IMR-90 (cell line): ENCODE measurements around the gene PCBP1. TPM values are rescaled to one million over a fixed set of nuclear protein-coding genes. Genes with fewer than 3 reads are reported as not detected.
A peak's percentile ranks its signal among the peaks of the same experiment; 100 is the strongest.

ENCODE experiments used
- ATAC-seq: fragments of 200-7000 bp; cut with Tn5 transposase; 2 replicates; pipeline ENCODE4 v1.9.1; 2020; ENCODE audit warnings: low read depth, mild to moderate bottlenecking, moderate library complexity
- BruUV-seq: library from RNA; stranded (reverse); fragments of 400-500 nt; replicated peaks from 2 replicates; lab custom pipeline; 2021; lab: Mats Ljungman, UMichigan
- CTCF ChIA-PET: fragments of 300-600 bp; formaldehyde crosslinking; extraction: SDS; loops from one replicate; lab custom pipeline; 2021; ENCODE audit warnings: antibody characterized with exemption; lab: Yijun Ruan, JAX
- POLR2A ChIA-PET: fragments of 300-600 bp; sonication (Branson Sonifier 250); formaldehyde crosslinking; loops from one replicate; lab custom pipeline; 2022; ENCODE audit warnings: antibody characterized with exemption; ENCODE audit not compliant: unreplicated experiment; lab: Charles Lee
- DNase-seq: peaks from one replicate; pipeline ENCODE4 v3.0.0; 2013
- H2AFZ ChIP-seq: replicated peaks from 2 replicates; pipeline ENCODE3; 2013; ENCODE audit warnings: low read length, mild to moderate bottlenecking; ENCODE audit not compliant: poor library complexity
- H2AK5ac ChIP-seq: 2 replicates; pipeline ENCODE4 v1.6.1; 2013; ENCODE audit warnings: low read depth, low read length, inconsistent platforms
- H2AK9ac ChIP-seq: replicated peaks from 2 replicates; pipeline ENCODE3; 2013; ENCODE audit warnings: mild to moderate bottlenecking, low read depth, low read length, moderate library complexity; ENCODE audit not compliant: poor library complexity
- H2BK120ac ChIP-seq: 2 replicates; pipeline ENCODE4 v1.6.1; 2013; ENCODE audit warnings: low read depth, low read length, inconsistent platforms
- H2BK15ac ChIP-seq: 3 replicates; pipeline ENCODE4 v1.6.1; 2013; ENCODE audit warnings: low read depth, low read length, inconsistent platforms
- H2BK20ac ChIP-seq: 2 replicates; pipeline ENCODE4 v1.6.1; 2013; ENCODE audit warnings: low read depth, mild to moderate bottlenecking, inconsistent platforms, low read length, moderate library complexity
- H2BK5ac ChIP-seq: 2 replicates; pipeline ENCODE4 v1.6.1; 2013; ENCODE audit warnings: mild to moderate bottlenecking, low read depth, low read length, inconsistent platforms; ENCODE audit not compliant: poor library complexity, severe bottlenecking
- H3K14ac ChIP-seq: replicated peaks from 2 replicates; pipeline ENCODE4 v1.6.1; 2013; ENCODE audit warnings: low read depth, low read length, inconsistent platforms
- H3K18ac ChIP-seq: 2 replicates; pipeline ENCODE4 v1.6.1; 2013; ENCODE audit warnings: low read depth, low read length, control low read depth
- H3K23ac ChIP-seq: 2 replicates; pipeline ENCODE4 v1.6.1; 2013; ENCODE audit warnings: low read depth, low read length, inconsistent platforms
- H3K27ac ChIP-seq: 2 replicates; pipeline ENCODE4 v1.5.1; 2013; ENCODE audit warnings: mild to moderate bottlenecking, control low read depth, low read length; ENCODE audit not compliant: insufficient read depth
- H3K27me3 ChIP-seq: 2 replicates; pipeline ENCODE4 v1.6.1; 2013; ENCODE audit warnings: low read length; ENCODE audit not compliant: control insufficient read depth, insufficient read depth
- H3K36me3 ChIP-seq: 2 replicates; pipeline ENCODE4 v1.6.1; 2013; ENCODE audit warnings: low read length, mixed read lengths; ENCODE audit not compliant: control insufficient read depth, insufficient read depth
- H3K4ac ChIP-seq: 2 replicates; pipeline ENCODE4 v1.6.1; 2013; ENCODE audit warnings: low read depth, low read length, inconsistent platforms
- H3K4me1 ChIP-seq: 2 replicates; pipeline ENCODE4 v1.6.1; 2013; ENCODE audit warnings: low read length, mixed read lengths; ENCODE audit not compliant: control insufficient read depth, insufficient read depth
- H3K4me2 ChIP-seq: 2 replicates; pipeline ENCODE4 v1.6.1; 2013; ENCODE audit warnings: low read depth, mild to moderate bottlenecking, control low read depth, low read length, moderate library complexity
- H3K4me3 ChIP-seq: 2 replicates; pipeline ENCODE4 v1.5.1; 2013; ENCODE audit warnings: low read depth, mild to moderate bottlenecking, control low read depth, low read length, moderate library complexity; ENCODE audit not compliant: insufficient read depth
- H3K56ac ChIP-seq: 2 replicates; pipeline ENCODE4 v1.6.1; 2013; ENCODE audit warnings: low read length, inconsistent platforms; ENCODE audit not compliant: insufficient read depth; ENCODE audit errors: extremely low read depth
- H3K79me1 ChIP-seq, 2 experiments: 2 replicates each; pipeline ENCODE4 v1.6.1; 2013; ENCODE audit warnings: low read length in 2 of 2, inconsistent platforms in 1 of 2, low read depth in 1 of 2
- H3K9ac ChIP-seq: 2 replicates; pipeline ENCODE4 v1.6.1; 2013; ENCODE audit warnings: low read depth, low read length, control low read depth
- H3K9me1 ChIP-seq: 2 replicates; pipeline ENCODE4 v1.6.1; 2013; ENCODE audit warnings: low read length, inconsistent platforms; ENCODE audit not compliant: insufficient read depth
- H3K9me3 ChIP-seq: 2 replicates; pipeline ENCODE4 v1.6.1; 2013; ENCODE audit warnings: low read length; ENCODE audit not compliant: control insufficient read depth, insufficient read depth
- H4K20me1 ChIP-seq: 2 replicates; pipeline ENCODE4 v1.6.1; 2013; ENCODE audit warnings: low read length, inconsistent platforms; ENCODE audit not compliant: insufficient read depth
- H4K5ac ChIP-seq: 2 replicates; pipeline ENCODE4 v1.6.1; 2013; ENCODE audit warnings: mild to moderate bottlenecking, low read depth, low read length, control low read depth
- H4K8ac ChIP-seq, 2 experiments: 2 replicates each; pipeline ENCODE4 v1.6.1; 2013; ENCODE audit warnings: low read depth in 2 of 2, low read length in 2 of 2, control low read depth in 1 of 2, inconsistent platforms in 1 of 2
- H4K91ac ChIP-seq: 2 replicates; pipeline ENCODE4 v1.6.1; 2013; ENCODE audit warnings: low read depth, low read length, inconsistent platforms; ENCODE audit not compliant: insufficient read depth
- CEBPB ChIP-seq: IDR thresholded peaks from 2 replicates; pipeline ENCODE4 v1.6.1; 2012; ENCODE audit warnings: low read depth, low read length, improper control_type of control experiment
- CHD1 ChIP-seq: IDR thresholded peaks from 2 replicates; pipeline ENCODE4 v1.6.1; 2012; ENCODE audit warnings: low read depth, low read length, improper control_type of control experiment
- WGBS, 2 experiments: methylation state at CpG; one replicate each; pipeline versions ENCODE4 v1.1.5 to v1.1.7; 2013; ENCODE audit warnings: missing lambda C conversion rate in 2 of 2; ENCODE audit not compliant: insufficient read length in 1 of 2; ENCODE audit errors: extremely low coverage in 2 of 2; 5-methylcytosine and 5-hydroxymethylcytosine counted together
- dilution Hi-C: fragments of 300-500 bp; cut with HindIII; formaldehyde crosslinking; loops from one replicate; pipeline ENCODE4 v1.14.3; 2018; ENCODE audit warnings: low sequenced_read_pairs; ENCODE audit not compliant: unreplicated experiment
- in situ Hi-C: fragments of 300-500 bp; cut with MboI; formaldehyde crosslinking; loops from 3 replicates; pipeline ENCODE4 v1.14.3; 2019; ENCODE audit warnings: low sequenced_read_pairs, inconsistent platforms, mixed read lengths
- intact Hi-C: fragments of 100-400 bp; cut with micrococcal nuclease; formaldehyde crosslinking; loops from 2 replicates; pipeline ENCODE4 v1.10.0; 2022
- polyA plus RNA-seq, 3 experiments: library from polyadenylated mRNA; depleted of rRNA; stranded (reverse); fragments of >200 nt; gene quantifications; 2 replicates each; pipeline ENCODE4 v1.2.3, GENCODE V29; 2012; ENCODE audit warnings: low replicate concordance in 1 of 3
- total RNA-seq: library from RNA; depleted of rRNA; stranded (reverse); fragments of >200 nt; gene quantifications from 2 replicates; pipeline ENCODE4 v1.2.3, GENCODE V29; 2012

The PCBP1 gene
- total and polyA plus RNA-seq, 2 of the 4 experiments (the other 2 are of a cell fraction), result 33.7 to 166 TPM

DNA sequence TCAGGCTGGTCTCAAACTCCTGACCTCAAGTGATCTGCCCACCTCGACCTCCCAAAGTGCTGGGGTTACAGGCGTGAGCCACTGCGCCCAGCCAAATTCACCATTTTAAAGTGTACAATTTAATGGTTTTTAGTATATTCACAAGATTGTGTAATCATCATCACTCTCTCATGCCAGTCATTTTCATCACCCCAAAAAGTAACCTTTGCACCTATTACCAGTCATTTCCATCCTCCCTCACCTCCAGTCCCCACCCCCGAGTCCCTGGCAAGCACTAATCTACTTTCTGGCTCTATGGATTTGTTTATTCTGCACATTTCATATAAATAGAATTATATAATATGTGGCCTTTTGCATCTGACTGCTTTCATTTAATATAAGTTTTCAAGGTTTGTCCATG lies 10.8 kb downstream of the PCBP1 start:
- Histone ChIP-seq H3K9me3 (no peaks in the 10 kb centered on the region), H2BK15ac (no peak overlapping the region), H2BK120ac (no peak overlapping the region), H3K27me3 (no peaks in the 10 kb centered on the region), H2AK5ac (no peak overlapping the region), H2BK5ac (no peak overlapping the region), H3K4me2 (no peak overlapping the region), H3K36me3 (no peaks in the 10 kb centered on the region), H3K4me1 (peaks cover 12% of the 10 kb centered on the region), H2AFZ (no peak overlapping the region), H3K4me3 (no peak overlapping the region), H3K23ac (no peak overlapping the region), H2AK9ac (no peak overlapping the region), H3K79me1 (peaks cover 4 to 20% of the 10 kb centered on the region in 2 experiments; a peak in 2 of 4 replicates), H3K18ac (no peak overlapping the region), H4K91ac (no peak overlapping the region), H3K56ac (no peak overlapping the region), H2BK20ac (no peak overlapping the region), H3K27ac (no peak overlapping the region), H4K20me1 (no peaks in the 10 kb centered on the region), H3K14ac (no peak overlapping the region), H3K9ac (no peak overlapping the region), H4K8ac (no peak overlapping the region), H3K9me1 (peaks cover 10% of the 10 kb centered on the region), H4K5ac (no peak overlapping the region), H3K4ac (no peak overlapping the region)
- no peak for ATAC-seq
- BruUV-seq, result no TSS peak
- in situ Hi-C loops (no loop called here), intact Hi-C loops (no loop called here), dilution Hi-C loops (no loop called here)
- ChIA-PET POLR2A (no interaction called here), CTCF (no interaction called here)
- TF ChIP-seq CHD1 (no peak), CEBPB (peak; percentile 28)
- no peak for DNase-seq
- WGBS, 2 experiments, result no CpG with 5 or more reads among the region's 4 CpGs
